ENCODE measurements around the gene ENO4. TPM values are rescaled to one million over a fixed set of nuclear protein-coding genes. Genes with fewer than 3 reads are reported as not detected.

The ENO4 gene
- total RNA-seq, 1 experiment from 2014 or later: 0.22 TPM

DNA sequence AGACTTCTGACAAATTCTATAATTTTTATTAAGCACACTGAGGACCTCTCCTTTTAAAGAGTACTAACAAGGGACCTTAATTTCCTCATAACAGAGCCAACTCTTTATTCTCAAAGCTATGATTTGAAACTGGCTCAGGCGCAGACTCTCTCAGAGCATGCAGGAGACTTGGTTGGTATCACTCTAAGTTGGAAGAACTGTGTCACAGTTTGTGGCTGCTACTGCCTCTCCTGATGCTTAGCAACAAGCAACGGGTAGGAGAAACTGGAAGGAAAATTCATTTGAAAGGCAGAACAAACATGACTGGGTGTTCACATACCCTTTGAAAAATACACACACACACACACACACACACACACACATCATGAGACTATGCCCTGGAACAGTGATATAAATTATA is 33.3 kb downstream of the ENO4 start:
- H3K9ac ChIP-seq (ENCODE audit: low read length): no peak overlapping the region
- no peaks in the 10 kb centered on the region for H3K9me2 ChIP-seq (ENCODE audit: insufficient read depth)
- POLR2A ChIA-PET: no interaction called here
- DNase-seq (ENCODE audit: low read depth, low spot score): no peak
- no TSS peak for BruUV-seq (replicated peaks)
- H3K79me2 ChIP-seq (ENCODE audit: insufficient read depth, low read length): no peaks in the 10 kb centered on the region
- no peak for TF ChIP-seq JUND (IDR thresholded peaks at IDR 0.05)
- no peak for TF ChIP-seq POLR2AphosphoS5 (IDR thresholded peaks at IDR 0.05; ENCODE audit: low read depth, low read length)
- TF ChIP-seq EZH2phosphoT487 (IDR thresholded peaks at IDR 0.05; ENCODE audit: borderline replicate concordance): no peak
- TF ChIP-seq ELF1 (IDR thresholded peaks at IDR 0.05; ENCODE audit: borderline replicate concordance, low read depth): no peak
- TF ChIP-seq ZFX (IDR thresholded peaks at IDR 0.05): no peak
- TF ChIP-seq, protein P1, sequence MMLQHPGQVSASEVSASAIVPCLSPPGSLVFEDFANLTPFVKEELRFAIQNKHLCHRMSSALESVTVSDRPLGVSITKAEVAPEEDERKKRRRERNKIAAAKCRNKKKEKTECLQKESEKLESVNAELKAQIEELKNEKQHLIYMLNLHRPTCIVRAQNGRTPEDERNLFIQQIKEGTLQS (IDR thresholded peaks at IDR 0.05): no peak
- no peak for TF ChIP-seq EGR1 (IDR thresholded peaks at IDR 0.05; ENCODE audit: low read depth)
- no peak for TF ChIP-seq EZH2 (IDR thresholded peaks at IDR 0.05)
- no peak for TF ChIP-seq RAD21 (IDR thresholded peaks at IDR 0.05; ENCODE audit: low read depth)
- TF ChIP-seq CEBPB (IDR thresholded peaks at IDR 0.05; ENCODE audit: low read depth): no peak
- TF ChIP-seq SP1 (IDR thresholded peaks at IDR 0.05; ENCODE audit: low read depth): no peak
- no peaks in the 10 kb centered on the region for H3K9me3 ChIP-seq (ENCODE audit: control insufficient read depth in 1 of 2, insufficient read depth in 1 of 2, low read depth in 1 of 2, low read length in 2 of 2)
- H3K4me2 ChIP-seq (ENCODE audit: low read length): no peak overlapping the region
- H2AFZ ChIP-seq (ENCODE audit: low read depth, low read length, poor library complexity, severe bottlenecking): no peak overlapping the region
- peaks cover 13 to 22% of the 10 kb centered on the region in 2 experiments for H3K36me3 ChIP-seq (ENCODE audit: control insufficient read depth in 1 of 2, insufficient read depth in 2 of 2, low read length in 2 of 2)
- no peak overlapping the region for H3K27ac ChIP-seq (ENCODE audit: low read depth, low read length)
- intact Hi-C loops (cut with micrococcal nuclease): no loop called here
- H3K27me3 ChIP-seq (ENCODE audit: insufficient read depth, low read length): no peaks in the 10 kb centered on the region
- no peaks in the 10 kb centered on the region for H4K20me1 ChIP-seq (ENCODE audit: insufficient read depth)
- RAD21 ChIA-PET (ENCODE audit: low non-redundant PET in 1 of 2, low total read pairs in 2 of 2, uncharacterized antibody in 2 of 2, unreplicated experiment in 2 of 2): no interaction called here
- no peaks in the 10 kb centered on the region for H3K4me1 ChIP-seq (ENCODE audit: control insufficient read depth in 1 of 2, insufficient read depth in 2 of 2, low read length in 2 of 2)
- CTCF ChIA-PET: no interaction called here
- H3K4me3 ChIP-seq (replicated peaks in 1 of 2; ENCODE audit: low read depth in 1 of 2, low read length in 2 of 2): no peak overlapping the region
- ATAC-seq: no peak

DNA sequence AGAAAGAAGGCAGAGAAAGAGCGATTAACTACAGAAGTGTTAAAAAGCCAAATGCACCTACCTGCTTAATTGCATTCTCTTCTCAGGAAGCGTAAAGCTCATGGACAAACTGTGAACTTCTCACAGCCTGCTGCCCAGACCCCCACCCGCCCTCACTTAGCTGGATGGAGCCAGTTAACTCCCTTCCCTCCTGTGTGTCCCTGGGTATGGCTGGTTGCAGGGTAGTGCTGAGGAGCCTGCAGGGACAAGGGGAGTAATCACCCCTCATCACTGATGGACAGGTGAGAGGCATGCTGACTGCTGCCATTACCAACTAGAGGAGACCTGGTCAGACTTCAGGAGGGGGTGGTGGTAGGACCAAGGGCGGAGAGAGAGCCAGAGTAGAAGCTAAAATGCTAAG is 37.5 kb downstream of the ENO4 start:
- DNase-seq (ENCODE audit: low read depth, low spot score): no peak
- H3K9me2 ChIP-seq (ENCODE audit: insufficient read depth): no peaks in the 10 kb centered on the region
- intact Hi-C loops (cut with micrococcal nuclease): no loop called here
- no peaks in the 10 kb centered on the region for H3K79me2 ChIP-seq (ENCODE audit: insufficient read depth, low read length)
- H3K4me2 ChIP-seq (ENCODE audit: low read length): no peak overlapping the region
- CTCF ChIA-PET: no interaction called here
- no peaks in the 10 kb centered on the region for H4K20me1 ChIP-seq (ENCODE audit: insufficient read depth)
- POLR2A ChIA-PET: no interaction called here
- BruUV-seq (replicated peaks): no TSS peak
- RAD21 ChIA-PET (ENCODE audit: low non-redundant PET in 1 of 2, low total read pairs in 2 of 2, uncharacterized antibody in 2 of 2, unreplicated experiment in 2 of 2): no interaction called here
- no peaks in the 10 kb centered on the region for H3K9me3 ChIP-seq (ENCODE audit: control insufficient read depth in 1 of 2, insufficient read depth in 1 of 2, low read depth in 1 of 2, low read length in 2 of 2)
- H2AFZ ChIP-seq (ENCODE audit: low read depth, low read length, poor library complexity, severe bottlenecking): no peak overlapping the region
- H3K27me3 ChIP-seq (ENCODE audit: insufficient read depth, low read length): no peaks in the 10 kb centered on the region
- TF ChIP-seq CBX3 (IDR thresholded peaks at IDR 0.05; ENCODE audit: low read depth) (no peak), EGR1 (IDR thresholded peaks at IDR 0.05; ENCODE audit: low read depth) (no peak)
- no peak overlapping the region for H3K9ac ChIP-seq (ENCODE audit: low read length)
- no peak for ATAC-seq
- peaks cover 13 to 27% of the 10 kb centered on the region in 2 experiments for H3K36me3 ChIP-seq (ENCODE audit: control insufficient read depth in 1 of 2, insufficient read depth in 2 of 2, low read length in 2 of 2)
- no peak overlapping the region for H3K4me3 ChIP-seq (replicated peaks in 1 of 2; ENCODE audit: low read depth in 1 of 2, low read length in 2 of 2)
- H3K4me1 ChIP-seq (ENCODE audit: control insufficient read depth in 1 of 2, insufficient read depth in 2 of 2, low read length in 2 of 2): peaks cover 14 to 21% of the 10 kb centered on the region in 2 experiments
- no peak overlapping the region for H3K27ac ChIP-seq (ENCODE audit: low read depth, low read length)

Data from HCT116 (cell line).